Activated effector memory CD4-positive, alpha-beta T cell treated with anti-CD3 and anti-CD28 coated beads, Interleukin-2, amount 50 U/mL, for 16 hours (primary cell): Measurements from ENCODE around the gene FBXO8.

Experiments
- DNase-seq: peaks from one replicate; pipeline ENCODE4 v3.0.0-alpha.2; 2020

The FBXO8 gene

DNA sequence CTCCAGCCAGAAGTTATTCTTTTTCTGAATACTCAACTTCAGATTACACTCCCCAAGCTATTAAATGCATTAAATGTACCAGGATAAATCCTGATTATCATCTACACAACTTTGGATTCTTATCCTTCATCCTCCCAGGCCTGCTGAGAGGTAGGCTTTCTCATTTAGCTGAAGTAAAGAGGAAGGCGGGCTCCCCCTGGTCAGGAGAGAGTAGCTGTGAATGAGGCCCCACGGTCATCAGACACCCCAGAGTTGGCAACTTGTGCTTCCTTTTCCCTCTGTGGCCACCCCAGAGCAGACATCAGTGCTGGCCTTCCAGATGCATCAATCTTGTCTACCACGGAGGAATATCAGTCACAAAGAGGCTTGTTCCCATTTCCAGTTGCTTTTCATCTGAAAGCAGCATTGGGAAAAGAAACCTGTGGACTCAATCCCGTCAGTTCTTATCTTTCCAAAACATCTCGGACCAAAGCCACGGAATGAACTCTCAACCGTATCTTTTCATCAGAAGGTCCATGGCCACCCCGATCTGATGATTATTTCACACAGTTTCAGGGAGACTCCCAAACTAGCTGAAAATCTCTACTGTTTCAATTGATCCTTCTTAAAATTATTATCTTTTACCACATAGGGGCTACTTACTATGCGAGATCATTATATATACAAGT is 79.2 kb downstream of the FBXO8 start:
- no peak for DNase-seq

- no peak for DNase-seq
Observed at GRCh38 chr4:174201871-174202270, 81.6 kb downstream of the FBXO8 start.

DNA sequence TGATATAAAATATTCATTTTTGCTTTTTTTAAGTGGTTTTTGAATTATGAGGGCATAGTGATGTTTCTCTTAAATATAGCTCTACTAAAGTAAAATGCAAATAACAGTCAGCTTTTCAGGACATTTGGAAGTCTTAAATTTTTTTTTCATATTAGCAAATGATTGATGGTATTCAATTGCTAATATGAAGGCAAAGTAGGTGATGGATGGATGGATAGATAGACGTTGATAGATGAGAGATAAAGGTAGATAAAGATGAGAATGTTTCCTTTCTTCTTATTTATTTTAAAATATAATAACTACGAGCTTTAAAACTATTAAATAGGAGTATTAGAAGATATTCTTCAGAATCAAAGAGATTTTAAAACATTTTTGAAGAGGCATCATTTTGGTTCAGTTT is 83.7 kb downstream of the FBXO8 start:
- DNase-seq: no peak

DNA sequence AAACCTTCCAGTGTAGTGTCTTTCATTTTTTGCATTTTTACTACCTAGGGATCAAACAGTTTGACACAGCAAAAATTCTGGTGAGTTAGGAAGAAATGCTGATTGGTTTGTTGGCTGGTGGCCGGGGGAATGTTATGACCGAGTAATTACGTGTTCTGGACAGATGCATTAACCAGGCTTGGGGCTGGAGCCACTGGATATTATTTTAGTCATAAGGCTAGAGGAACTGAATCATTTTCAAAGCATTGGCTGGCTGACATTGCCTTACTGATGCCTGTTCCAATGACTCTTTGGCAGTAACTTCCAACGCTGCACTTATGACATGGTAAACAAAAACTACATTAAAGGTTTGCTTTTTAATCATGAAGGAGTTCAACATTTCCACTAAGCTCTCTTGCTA is 84.6 kb downstream of the FBXO8 start:
- no peak for DNase-seq

DNA sequence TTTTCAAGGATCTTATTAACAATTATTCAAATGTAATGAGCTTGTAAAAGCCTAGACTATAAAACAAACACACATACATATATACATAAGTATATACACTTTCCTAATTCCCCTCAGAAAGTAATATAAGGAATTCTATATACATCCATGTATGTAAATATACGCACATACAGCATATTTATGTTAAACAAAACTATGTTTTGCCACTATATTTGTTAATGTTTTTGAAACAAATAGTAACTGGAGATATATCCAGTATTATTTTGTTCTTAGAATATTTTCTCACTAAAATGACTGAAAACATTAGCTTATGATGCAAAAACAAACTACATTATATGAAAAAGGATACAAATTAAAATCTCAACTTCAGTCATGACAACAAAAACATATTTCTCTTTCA is 85.1 kb downstream of the FBXO8 start:
- no peak for DNase-seq

DNA sequence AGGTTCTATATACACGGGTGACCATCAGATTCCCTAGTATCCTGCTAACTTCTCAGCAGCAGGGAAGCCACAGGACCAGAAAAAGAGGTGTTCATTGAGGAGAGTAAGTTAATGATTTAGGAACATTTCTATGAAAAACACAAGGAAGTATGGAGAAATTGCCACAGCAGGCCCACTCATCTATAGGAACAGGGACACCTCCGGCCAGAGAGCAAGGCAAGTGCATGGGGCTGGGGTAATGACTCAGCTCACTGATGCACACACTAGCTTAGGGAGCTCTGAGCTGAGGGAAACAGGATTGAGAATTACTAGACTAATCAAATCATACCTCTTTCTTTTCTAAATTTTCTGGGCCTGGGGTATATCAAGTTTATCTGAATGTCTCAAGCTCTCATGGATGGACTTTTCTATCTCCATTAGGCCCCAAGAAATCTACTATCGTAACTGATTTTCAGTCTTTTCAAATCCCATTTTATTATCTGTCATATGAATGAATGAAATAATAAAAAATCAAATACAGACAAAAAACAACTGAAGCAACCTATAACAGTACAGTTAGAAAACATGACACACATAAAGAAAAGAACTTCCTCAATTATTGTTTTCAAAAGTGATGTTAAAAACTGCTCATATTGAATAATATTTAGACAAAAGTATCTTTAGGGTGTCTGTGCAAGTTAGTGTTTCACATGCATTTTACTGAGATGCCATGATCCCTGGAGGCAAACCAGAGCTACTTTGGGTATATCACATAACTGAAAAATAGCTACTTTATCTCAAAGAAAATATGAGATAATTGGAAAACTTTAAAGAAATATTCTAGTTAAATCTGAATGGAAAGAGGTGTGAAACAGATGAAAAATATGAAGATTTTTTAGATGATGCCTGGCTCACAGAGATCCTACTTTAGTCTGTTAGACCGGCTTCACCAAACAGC is 89.8 kb downstream of the FBXO8 start:
- DNase-seq: no peak

DNA sequence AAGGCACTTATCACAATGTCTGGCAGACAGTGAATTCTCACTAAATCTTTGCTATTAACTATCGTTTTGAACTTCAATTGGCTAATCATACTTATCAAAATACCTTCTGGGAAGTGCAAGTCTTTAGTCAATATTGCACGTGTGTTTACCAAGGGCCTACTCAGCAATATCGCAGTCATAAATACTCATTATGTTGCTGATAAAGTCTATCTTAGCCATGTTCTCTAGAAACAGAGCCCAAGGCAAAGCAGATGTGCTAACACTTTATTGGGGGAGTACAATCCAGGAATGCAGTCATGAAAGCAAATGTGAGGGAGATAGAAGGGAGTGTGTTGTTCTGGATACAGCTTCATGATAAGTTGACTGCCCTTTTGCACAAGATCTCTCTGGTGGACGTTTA is 90.5 kb downstream of the FBXO8 start:
- no peak for DNase-seq

DNA sequence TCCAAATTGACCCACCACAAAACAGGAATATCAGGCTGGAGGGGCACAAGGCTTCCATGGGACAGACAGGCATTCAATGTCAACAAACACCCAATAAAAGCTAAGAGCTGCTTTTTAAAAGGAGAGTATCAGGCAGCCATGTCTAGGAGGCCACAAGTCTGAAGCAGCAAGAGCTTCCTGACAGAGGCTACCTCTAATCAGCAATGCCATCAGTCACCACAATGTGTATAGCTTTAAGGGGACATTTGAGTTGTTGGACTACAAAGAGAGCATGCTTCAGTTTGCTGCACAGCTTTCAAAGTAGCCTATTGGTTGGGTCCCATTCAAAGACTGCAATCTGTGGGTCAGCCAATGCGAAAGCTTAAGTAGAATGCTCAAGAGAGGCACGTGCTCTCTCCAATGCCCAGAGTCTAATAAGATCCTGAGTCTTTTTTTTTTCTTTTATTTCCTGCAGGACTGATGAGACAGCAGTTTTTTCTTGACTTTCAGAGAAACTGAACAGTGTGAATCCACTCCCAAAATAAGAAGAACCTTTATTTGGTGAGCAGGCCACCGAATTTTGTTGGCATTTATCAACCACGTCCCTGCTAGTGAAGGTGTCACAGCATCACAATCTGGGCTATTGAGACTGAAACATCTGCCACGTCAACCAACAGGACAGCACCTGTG is 92.5 kb downstream of the FBXO8 start:
- DNase-seq: no peak

DNA sequence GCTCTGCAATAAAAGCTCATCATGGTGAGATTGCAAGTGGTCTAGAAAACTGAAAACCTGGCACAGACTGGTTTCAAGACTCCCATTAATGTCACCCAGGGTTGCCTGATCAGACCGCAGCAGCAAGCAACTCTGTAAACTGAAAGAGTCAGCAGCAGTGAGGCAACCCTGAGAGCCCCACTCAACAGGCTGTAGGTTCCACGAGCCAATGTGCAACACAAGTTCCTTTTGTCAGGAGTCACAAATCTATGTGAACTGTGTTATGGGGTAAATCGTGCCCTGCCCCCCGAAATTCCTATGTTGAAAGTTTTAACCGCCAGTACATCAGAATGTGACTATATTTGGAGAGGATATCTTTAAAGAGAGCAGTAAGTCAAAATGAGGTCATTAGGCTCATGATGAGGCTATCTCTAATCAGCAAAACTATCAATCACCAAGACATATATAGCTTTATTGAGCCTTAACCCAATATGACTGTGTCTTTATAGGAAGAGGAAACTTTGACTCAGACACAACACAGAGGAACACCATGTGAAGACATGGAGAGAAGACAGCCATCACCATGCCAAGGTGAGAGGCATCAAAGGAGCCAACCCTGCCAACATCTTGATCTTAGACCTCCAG is 94.0 kb downstream of the FBXO8 start:
- no peak for DNase-seq
